GM12878 (cell line): Measurements from ENCODE around the gene TRMO.

Experiments used
- BHLHE40 ChIP-seq, 2 experiments: fragments of 450-650 bp in 1 of 2; IDR thresholded peaks; 2 replicates each; pipeline ENCODE4 v1.6.1; 2011 to 2017; ENCODE audit warnings: low read depth in 2 of 2, borderline replicate concordance in 1 of 2, improper control_type of control experiment in 1 of 2, low read length in 1 of 2, mild to moderate bottlenecking in 1 of 2
- CHD2 ChIP-seq: IDR thresholded peaks from 2 replicates; pipeline ENCODE4 v1.6.1; 2011; ENCODE audit warnings: low read depth, low read length, improper control_type of control experiment, borderline replicate concordance
- CREB1 ChIP-seq: IDR thresholded peaks from 2 replicates; pipeline ENCODE4 v1.6.1; 2012; ENCODE audit warnings: low read depth, mild to moderate bottlenecking, inconsistent platforms
- NFYB ChIP-seq: IDR thresholded peaks from 2 replicates; pipeline ENCODE4 v1.6.1; 2011; ENCODE audit warnings: low read depth, mild to moderate bottlenecking, low read length, improper control_type of control experiment, moderate library complexity; ENCODE audit not compliant: insufficient read depth
- NRF1 ChIP-seq: conservative IDR thresholded peaks from 2 replicates; pipeline ENCODE4 v1.6.1; 2011; ENCODE audit warnings: mild to moderate bottlenecking, low read depth, low read length, improper control_type of control experiment
- POU2F2 ChIP-seq: IDR thresholded peaks from 3 replicates; pipeline ENCODE4 v1.6.1; 2011; ENCODE audit warnings: low read depth, mild to moderate bottlenecking, low read length, borderline replicate concordance
- SP1 ChIP-seq: IDR thresholded peaks from one replicate; pipeline ENCODE4 v1.6.1; 2011; ENCODE audit warnings: low read depth, low read length
- SPI1 ChIP-seq: IDR thresholded peaks from 2 replicates; pipeline ENCODE4 v1.6.1; 2011; ENCODE audit warnings: low read depth, mild to moderate bottlenecking, low read length, moderate library complexity, borderline replicate concordance; ENCODE audit not compliant: insufficient read depth
- TAF1 ChIP-seq: IDR thresholded peaks from 2 replicates; pipeline ENCODE4 v1.6.1; 2011; ENCODE audit warnings: mild to moderate bottlenecking, low read depth, low read length, borderline replicate concordance
- TF ChIP-seq, protein P1 (sequence below), 3 experiments: IDR thresholded peaks in 2 of 3; conservative IDR thresholded peaks in 1 of 3; 2 replicates each; pipeline ENCODE4 v1.5.1; 2011; ENCODE audit warnings: low read depth in 3 of 3, low read length in 3 of 3, mild to moderate bottlenecking in 3 of 3, control low read depth in 2 of 3, moderate library complexity in 2 of 3, inconsistent platforms in 1 of 3, mixed read lengths in 1 of 3; ENCODE audit not compliant: control insufficient read depth in 2 of 3, insufficient read depth in 1 of 3; ENCODE audit errors: extremely low read depth in 1 of 3
- TF ChIP-seq, protein P2 (sequence below): IDR thresholded peaks from 2 replicates; pipeline ENCODE4 v1.6.1; 2012; ENCODE audit warnings: mild to moderate bottlenecking, low read depth, low read length

DNA sequence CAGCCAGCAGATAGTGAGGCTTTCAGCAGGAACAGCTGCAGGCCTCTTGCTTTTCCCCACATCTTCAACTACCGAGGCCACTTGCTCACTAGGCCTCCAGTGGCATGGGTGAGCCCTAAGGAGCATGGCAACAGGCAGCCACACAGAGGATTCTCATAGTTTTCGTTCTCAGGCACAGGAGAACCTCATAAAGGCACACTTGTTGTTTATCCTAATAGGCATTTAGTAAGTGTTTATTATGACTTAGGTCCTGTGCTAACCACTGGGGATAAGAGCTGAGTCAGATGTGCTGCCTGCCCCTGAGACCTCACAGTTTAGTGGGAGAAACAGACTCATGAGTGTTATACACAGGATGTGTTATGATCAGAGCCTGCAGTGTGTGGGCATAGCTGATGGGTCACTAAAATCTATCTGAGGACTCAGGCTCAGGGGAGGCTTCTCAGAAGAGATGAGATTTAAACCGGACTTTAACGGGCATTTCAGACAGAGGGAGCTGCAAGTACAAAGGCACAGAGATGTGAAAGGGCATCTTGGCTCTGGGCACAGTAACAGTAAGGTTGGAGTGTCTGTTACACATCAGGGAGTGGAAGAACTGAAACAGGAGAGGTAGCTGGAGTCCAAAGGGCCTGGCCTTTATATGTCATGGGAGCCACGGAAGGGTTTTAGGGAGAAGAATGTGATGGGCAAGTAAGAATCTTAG is 36.7 kb upstream of the TRMO start:
- TF ChIP-seq NRF1 = no peak
- TF ChIP-seq NFYB = no peak
- TF ChIP-seq CHD2 = no peak
- TF ChIP-seq SP1 = no peak
- TF ChIP-seq SPI1 = no peak
- TF ChIP-seq, protein P1, sequence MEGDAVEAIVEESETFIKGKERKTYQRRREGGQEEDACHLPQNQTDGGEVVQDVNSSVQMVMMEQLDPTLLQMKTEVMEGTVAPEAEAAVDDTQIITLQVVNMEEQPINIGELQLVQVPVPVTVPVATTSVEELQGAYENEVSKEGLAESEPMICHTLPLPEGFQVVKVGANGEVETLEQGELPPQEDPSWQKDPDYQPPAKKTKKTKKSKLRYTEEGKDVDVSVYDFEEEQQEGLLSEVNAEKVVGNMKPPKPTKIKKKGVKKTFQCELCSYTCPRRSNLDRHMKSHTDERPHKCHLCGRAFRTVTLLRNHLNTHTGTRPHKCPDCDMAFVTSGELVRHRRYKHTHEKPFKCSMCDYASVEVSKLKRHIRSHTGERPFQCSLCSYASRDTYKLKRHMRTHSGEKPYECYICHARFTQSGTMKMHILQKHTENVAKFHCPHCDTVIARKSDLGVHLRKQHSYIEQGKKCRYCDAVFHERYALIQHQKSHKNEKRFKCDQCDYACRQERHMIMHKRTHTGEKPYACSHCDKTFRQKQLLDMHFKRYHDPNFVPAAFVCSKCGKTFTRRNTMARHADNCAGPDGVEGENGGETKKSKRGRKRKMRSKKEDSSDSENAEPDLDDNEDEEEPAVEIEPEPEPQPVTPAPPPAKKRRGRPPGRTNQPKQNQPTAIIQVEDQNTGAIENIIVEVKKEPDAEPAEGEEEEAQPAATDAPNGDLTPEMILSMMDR (IDR thresholded peaks at IDR 0.05 in 2 of 3, conservative IDR thresholded peaks at IDR 0.05 in 1 of 3; ENCODE audit: control insufficient read depth in 2 of 3, extremely low read depth in 1 of 3, insufficient read depth in 1 of 3, low read depth in 3 of 3, low read length in 3 of 3) = no peak
- TF ChIP-seq TAF1 = no peak
- TF ChIP-seq POU2F2 = no peak
- TF ChIP-seq, protein P2, sequence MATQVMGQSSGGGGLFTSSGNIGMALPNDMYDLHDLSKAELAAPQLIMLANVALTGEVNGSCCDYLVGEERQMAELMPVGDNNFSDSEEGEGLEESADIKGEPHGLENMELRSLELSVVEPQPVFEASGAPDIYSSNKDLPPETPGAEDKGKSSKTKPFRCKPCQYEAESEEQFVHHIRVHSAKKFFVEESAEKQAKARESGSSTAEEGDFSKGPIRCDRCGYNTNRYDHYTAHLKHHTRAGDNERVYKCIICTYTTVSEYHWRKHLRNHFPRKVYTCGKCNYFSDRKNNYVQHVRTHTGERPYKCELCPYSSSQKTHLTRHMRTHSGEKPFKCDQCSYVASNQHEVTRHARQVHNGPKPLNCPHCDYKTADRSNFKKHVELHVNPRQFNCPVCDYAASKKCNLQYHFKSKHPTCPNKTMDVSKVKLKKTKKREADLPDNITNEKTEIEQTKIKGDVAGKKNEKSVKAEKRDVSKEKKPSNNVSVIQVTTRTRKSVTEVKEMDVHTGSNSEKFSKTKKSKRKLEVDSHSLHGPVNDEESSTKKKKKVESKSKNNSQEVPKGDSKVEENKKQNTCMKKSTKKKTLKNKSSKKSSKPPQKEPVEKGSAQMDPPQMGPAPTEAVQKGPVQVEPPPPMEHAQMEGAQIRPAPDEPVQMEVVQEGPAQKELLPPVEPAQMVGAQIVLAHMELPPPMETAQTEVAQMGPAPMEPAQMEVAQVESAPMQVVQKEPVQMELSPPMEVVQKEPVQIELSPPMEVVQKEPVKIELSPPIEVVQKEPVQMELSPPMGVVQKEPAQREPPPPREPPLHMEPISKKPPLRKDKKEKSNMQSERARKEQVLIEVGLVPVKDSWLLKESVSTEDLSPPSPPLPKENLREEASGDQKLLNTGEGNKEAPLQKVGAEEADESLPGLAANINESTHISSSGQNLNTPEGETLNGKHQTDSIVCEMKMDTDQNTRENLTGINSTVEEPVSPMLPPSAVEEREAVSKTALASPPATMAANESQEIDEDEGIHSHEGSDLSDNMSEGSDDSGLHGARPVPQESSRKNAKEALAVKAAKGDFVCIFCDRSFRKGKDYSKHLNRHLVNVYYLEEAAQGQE = no peak
- TF ChIP-seq CREB1 = no peak
- TF ChIP-seq BHLHE40 (IDR thresholded peaks at IDR 0.05; ENCODE audit: borderline replicate concordance in 1 of 2, low read depth in 2 of 2, low read length in 1 of 2) = no peak
